GM21381 (cell line): ENCODE data around the gene ROR2.

Source experiments
- ATAC-seq: cut with Tn5 transposase; IDR thresholded peaks from one replicate; pipeline ENCODE4 v1.9.1; 2021; ENCODE audit warnings: mild to moderate bottlenecking, moderate library complexity; ENCODE audit not compliant: unreplicated experiment

The ROR2 gene

DNA sequence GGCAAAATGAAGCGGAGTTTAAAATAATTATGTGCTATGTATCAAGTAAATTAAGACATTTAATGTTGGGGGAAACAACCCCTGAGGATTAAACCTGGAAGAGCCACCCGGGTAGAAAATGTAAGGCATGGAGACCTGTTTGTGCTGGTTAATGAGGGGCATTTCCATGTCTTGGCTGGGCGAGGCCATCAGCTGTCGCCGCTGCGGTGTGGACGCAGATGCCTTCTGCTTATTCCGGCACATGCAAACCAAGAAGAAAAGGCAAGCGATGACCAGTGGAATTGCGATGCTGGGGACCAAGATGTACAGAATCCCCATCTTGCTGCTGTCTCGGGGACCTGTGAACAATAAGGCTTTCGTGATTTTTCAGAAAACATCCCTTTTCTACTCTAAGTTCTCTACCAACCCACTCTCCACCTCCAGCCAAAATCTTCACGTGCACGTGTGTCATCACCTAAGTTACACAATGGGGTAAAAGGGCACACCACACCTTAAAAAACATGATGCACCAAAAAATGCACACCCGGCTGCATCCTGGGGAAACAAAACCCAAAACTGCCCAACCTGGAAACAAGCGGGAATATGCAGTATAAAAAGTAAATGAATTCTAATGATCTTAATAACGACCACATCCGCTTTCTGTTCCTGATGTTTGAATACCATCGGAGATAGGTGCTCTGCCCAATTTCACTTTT, 223.5 kb downstream of the ROR2 start:
- no peak for ATAC-seq

DNA sequence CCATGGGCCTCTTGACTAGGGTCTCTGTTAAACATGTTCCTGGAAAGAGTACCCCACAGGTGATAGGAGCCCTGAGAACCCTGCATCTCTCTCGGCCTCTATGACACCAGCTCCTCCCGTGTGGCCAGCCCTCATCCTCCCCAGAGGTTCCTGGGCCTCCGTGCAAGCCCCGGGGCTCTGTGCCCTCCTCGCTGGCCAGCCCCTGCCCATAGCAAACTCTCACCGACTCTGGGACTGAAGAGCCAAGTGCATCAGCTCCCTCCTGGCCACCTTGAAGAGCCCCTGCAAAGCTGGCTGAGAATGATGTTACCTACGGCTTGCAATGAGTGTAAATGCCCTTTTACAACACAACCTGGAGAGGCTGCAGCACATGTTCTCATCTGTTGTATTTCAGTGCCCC, 224.4 kb downstream of the ROR2 start:
- ATAC-seq: no peak

DNA sequence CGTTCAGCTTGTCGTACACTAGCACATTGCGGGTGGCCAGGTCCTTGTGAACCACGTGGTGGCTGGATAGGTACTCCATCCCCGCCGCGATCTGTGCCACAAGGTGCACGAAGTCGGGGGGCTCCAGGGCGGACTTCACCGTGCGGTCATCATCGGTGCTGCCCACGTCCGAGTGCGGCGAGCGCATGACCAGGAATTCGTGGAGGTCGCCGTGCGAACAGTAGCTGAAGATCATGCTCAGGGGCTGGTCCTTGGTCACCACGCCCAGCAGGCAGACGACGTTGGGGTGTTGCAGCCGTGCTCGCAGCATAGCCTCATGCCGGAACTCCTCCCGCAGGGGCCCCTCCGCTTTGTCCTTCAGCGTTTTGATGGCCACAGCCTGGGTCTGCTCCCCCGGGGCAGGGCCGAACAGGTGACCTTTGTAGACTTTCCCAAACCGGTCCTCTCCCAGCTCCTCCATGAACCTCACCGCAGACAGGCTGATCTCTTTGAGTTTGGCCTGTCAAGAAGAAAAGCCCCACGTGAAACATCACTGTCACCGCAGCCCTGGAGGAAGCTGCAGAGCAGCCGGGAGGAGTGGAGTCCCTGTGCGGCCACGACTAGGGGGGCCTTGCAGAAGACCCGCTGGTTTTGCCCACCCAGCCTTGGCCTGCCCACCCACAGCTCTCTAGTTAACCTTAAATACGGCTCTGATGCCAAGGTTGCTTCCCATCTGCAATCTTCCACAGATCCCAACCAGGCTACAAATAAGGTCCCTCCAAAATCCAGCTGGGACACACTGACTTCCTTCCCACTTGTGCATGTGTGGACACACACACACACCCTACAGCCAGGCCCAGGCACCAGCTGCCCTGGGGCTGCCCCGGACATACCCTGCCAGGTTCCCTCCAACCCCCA, 225.2 kb downstream of the ROR2 start:
- ATAC-seq: no peak

DNA sequence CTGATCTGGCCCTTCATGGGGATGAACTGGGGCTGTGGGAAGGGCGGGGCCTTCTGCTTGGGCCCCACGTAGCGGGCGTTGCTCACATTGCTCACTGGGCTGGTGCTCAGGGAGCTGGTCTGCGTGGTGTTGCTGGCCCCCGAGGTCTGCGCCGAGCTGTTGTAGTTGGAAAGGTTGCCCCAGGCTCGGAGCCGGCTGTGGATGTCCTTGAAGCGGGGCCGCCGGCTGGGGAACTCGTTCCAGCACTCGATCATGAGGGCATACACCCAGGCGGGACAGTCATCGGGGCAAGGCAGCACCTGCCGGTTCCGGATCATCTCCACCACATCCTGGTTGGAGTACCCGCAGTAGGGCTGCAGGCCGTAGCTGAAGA, 226.0 kb downstream of the ROR2 start:
- no peak for ATAC-seq

- ATAC-seq: no peak
These were observed 226.5 kb downstream of the ROR2 start for GRCh38 chr9:91723420-91724067.

- no peak for ATAC-seq
These were observed 229.0 kb downstream of the ROR2 start for GRCh38 chr9:91720751-91721705.

- no peak for ATAC-seq
These were observed 229.7 kb downstream of the ROR2 start for GRCh38 chr9:91720313-91720712.

GRCh38 chr9:91718071-91718470, 232.0 kb downstream of the ROR2 start:
- ATAC-seq: no peak

DNA sequence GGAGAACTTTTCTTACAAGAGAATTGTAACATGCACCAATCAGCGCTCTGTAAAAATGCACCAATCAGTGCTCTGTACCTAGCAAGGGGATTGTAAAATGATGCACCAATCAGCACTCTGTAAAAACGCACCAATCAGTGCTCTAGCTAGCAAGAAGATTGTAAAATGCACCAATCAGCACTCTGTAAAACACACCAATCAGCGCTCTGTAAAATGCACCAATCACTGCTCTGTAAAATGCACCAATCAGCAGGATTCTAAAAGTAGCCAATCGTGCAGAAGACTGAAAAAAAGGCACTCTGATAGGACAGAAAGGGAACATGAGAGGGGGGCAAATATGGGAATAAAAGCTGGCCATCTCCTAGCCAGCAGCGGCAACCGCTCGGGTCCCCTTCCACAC, 233.2 kb downstream of the ROR2 start:
- ATAC-seq: no peak

GRCh38 chr9:91716239-91716638, 233.8 kb downstream of the ROR2 start:
- ATAC-seq: no peak

DNA sequence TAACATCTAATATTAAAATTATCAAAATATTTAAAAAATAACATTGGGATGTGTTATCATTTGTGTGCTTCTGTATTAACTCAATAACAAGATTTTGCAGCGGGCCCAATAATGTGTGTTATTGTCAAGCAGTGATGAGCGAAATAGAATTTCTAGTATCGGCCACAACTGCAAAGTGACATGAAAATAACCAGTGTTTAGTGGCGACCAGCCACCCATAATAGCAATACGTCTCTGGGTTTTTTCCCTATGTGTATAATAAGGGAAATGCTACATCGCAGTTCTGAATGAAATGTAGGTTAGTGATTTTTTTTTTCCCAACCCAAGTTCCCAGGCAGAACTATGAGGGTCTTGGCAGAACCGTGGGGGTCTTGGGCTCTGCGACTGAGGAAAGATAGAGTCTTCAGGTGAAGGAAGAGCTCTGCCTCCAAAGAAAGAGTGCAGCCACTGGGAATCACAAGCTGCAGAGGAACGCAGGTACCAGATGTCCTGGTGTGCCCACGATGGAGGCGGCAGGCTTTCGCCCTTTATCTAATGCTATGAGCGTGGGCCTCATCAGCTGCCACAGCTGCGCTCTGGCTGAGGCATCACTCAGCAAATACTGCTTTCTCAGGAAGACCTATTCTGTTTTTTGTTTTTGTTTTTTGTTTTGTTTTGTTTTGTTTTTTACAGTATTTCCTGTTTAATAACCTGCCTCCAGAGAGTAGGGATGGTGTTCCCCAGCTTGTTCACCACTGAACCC, 235.0 kb downstream of the ROR2 start:
- ATAC-seq: no peak

DNA sequence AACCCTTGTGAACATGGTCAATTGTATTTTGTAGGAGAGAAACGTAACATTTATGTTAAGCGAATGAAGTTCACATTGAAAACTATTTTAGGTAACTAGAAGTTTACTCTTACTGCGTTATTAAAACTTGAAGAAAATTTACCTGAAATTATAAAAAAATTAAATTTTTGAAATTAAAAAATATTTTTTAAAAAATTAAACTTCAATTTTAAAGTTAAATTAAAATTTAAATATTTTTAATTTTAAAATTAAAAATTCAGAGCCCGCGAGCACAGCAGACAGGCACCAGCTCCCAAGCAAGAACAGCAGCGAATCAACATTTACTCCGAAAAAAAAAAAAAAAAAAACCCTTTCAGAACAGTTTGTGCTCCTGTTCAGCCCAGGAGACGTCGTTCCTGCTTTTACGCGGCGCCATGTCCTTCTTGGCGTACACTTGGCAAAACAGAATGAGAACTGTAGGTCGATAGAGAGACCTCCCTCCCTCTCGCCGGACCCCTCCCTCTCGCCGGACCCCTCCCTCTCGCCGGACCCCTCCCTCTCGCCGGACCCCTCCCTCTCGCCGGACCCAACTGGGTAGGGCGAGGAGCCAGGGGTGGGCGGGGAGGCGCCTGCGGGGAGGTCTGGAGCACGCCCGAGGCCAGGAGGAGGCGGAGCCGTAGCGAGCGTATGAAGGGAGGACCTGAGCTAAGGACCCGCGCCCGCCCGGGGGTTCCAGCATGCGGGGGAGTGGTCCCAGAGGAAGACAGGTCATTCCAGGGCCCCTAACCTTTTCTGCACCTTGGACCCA, 235.8 kb downstream of the ROR2 start:
- ATAC-seq: no peak

DNA sequence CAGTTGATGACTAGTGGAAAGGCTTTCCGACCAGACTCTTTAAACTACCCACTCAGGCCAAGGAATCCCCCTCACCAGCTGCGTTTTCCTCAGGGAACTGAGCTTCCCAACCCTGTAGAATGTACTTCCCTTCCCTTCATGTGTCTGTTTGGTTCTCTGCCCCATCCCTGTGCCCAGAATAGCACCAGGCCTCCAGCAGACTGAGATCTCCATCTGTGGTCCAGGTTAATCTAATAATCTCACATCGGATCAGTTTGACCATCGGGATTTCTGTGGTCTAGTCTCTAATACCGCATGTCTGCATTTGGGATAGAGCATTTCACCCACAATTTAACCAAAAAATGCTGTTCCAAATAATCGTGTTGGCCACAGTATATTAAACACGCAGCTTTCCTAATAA, 237.2 kb downstream of the ROR2 start:
- no peak for ATAC-seq

DNA sequence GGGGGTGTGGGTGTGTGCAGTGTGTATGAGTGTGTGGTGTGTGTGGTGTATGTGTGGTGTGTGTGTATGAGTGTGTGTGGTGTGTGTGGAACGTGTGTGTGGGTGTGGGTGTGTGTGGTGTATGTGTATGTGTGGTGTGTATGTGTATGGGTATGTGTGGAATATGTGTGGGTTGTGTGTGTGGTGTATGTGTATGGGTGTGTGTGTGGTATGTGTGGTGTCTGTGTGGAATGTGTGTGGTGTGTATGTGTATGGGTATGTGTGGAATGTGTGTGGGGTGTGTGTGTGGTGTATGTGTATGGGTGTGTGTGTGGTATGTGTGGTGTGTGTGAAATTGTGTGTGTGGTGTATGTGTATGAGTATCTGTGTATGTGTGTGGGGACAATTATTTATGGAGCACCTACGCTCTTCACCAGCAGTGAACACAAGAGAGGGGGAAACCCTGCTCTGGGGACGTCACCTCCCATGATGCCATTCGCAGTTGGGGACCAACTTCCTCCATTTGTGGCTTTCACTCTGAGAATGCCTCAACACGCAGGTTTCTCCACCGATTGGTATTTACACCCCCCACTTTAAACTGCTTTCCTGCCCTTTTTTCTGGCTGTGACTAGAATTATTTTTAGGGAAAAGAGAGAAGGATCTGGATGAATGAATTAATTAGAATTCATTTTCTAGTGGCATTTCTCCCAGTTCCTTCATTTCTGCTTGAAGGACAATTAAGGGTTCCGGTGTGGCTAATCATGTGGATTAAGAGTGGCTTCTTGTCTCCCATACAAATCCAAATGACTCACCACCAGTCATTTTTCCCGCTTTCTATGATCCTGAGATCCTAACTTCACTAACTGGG, 238.1 kb downstream of the ROR2 start:
- ATAC-seq: peak; percentile 90

DNA sequence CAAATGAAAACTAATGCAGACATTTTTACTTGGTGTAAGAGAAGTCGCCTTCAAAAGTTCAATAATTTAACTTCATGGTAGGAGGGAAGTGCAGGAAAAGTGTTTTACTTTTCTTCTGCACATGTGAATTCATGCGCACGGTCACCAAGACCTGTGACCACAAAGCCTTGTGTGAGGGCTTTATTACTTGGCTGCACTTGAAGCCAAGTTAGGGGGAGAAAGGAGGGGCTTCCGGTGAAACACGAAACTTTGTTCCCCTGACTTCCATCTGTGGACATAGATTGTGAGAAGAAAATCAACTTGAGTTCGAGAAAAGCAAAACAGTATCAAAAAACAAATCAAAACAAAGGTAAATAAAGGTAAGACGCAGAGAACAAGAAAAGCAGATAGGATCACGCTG, 239.9 kb downstream of the ROR2 start:
- no peak for ATAC-seq

DNA sequence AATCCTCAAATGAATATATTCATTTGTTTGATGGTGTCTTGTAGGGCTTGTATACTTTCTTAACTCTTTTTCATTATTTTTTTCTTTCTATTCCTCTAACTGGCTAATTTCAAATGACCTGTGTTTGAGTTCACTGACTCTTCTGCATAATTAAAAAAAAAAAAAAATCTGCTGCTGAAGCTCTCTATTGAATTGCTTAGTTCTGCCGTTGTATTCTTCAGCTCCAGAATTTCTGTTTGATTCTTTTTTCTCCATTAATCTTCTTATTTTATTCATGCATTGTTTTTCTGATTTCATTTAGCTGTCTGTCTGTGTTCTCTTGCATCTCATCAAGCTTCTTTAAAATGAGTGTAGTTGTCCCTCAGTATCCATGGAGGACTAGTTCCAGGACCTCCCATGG, 244.6 kb downstream of the ROR2 start:
- ATAC-seq: no peak

- no peak for ATAC-seq
These were observed 249.6 kb downstream of the ROR2 start for GRCh38 chr9:91700475-91700874.

DNA sequence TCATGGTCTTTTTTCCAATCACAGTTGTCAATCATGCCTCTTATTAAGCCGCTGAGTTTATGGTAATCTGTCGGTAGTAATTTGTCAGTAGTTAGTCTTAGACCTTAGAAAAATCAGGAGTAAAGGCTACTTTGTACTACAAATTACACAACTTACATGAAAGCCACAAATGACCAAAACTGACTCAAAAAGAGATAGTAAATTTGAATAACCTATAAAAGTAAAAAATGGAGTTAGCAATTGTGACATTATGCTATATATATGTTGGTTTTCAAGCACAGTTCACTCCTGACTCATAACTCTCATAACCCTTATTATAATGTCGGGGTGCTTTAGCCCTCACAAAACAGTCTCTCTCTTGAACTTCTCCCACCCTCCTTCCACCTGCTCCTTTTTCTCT, 251.8 kb downstream of the ROR2 start:
- ATAC-seq: no peak
